Upper lobe of left lung (tissue), 4 donors: ENCODE results near the gene ARHGAP11A.

Source experiments
- CTCF ChIP-seq, 6 experiments: fragments of 450-650 bp in 4 of 6; fragments of 200-600 bp in 2 of 6; sonication (generic) in 2 of 6; IDR thresholded peaks; one replicate each; pipeline ENCODE4 v1.5.1; 2016 to 2019; ENCODE audit warnings: antibody characterized with exemption in 6 of 6
- EP300 ChIP-seq, 4 donors: sonication (generic); formaldehyde crosslinking; IDR thresholded peaks; one replicate each; pipeline ENCODE4 v1.5.1; 2017; ENCODE audit warnings: antibody characterized with exemption in 4 of 4, control low read depth in 2 of 4
- POLR2A ChIP-seq, 4 donors: fragments of 450-650 bp; IDR thresholded peaks; one replicate each; pipeline ENCODE4 v1.5.1; 2016 to 2017; ENCODE audit warnings: antibody characterized with exemption in 4 of 4, mild to moderate bottlenecking in 2 of 4
- POLR2AphosphoS5 ChIP-seq, 2 donors: sonication (generic); formaldehyde crosslinking; IDR thresholded peaks; one replicate each; pipeline ENCODE4 v1.5.1; 2017; ENCODE audit warnings: antibody characterized with exemption in 2 of 2

GRCh38 chr15:32685576-32685975 lies 70.3 kb downstream of the ARHGAP11A start:
- TF ChIP-seq CTCF (IDR thresholded peaks at IDR 0.05) = no peak
- TF ChIP-seq EP300 (IDR thresholded peaks at IDR 0.05) = no peak
- no peak for TF ChIP-seq POLR2A (IDR thresholded peaks at IDR 0.05)
- no peak for TF ChIP-seq POLR2AphosphoS5 (IDR thresholded peaks at IDR 0.05)
